Natural killer cell (primary cell): ENCODE data around the gene EZR. TPM values are rescaled to one million over a fixed set of nuclear protein-coding genes. Genes with fewer than 3 reads are reported as not detected.

Experiments
- ATAC-seq, 3 donors: fragments of 150-1000 bp in 2 of 3; fragments of 200-7000 bp in 1 of 3; cut with Tn5 transposase; 1 replicate in 1 of 3; 2 replicates in 2 of 3; pipeline ENCODE4 v1.10.0; 2021; ENCODE audit warnings: mild to moderate bottlenecking in 2 of 3, moderate library complexity in 2 of 3
- DNase-seq, 2 donors: peaks; one replicate each; pipeline versions ENCODE4 v3.0.0 to v3.0.0-alpha.2; 2013 to 2021; ENCODE audit warnings: mixed read lengths in 1 of 2
- H3K27ac ChIP-seq: one replicate; pipeline ENCODE4 v1.5.1; 2013; ENCODE audit warnings: mild to moderate bottlenecking, low read length
- H3K27me3 ChIP-seq: one replicate; pipeline ENCODE4 v1.6.1; 2013; ENCODE audit warnings: low read length; ENCODE audit not compliant: control insufficient read depth, insufficient read depth
- H3K36me3 ChIP-seq: one replicate; pipeline ENCODE4 v1.6.1; 2013; ENCODE audit warnings: low read length; ENCODE audit not compliant: control insufficient read depth, insufficient read depth
- H3K4me1 ChIP-seq: one replicate; pipeline ENCODE4 v1.6.1; 2013; ENCODE audit warnings: low read length; ENCODE audit not compliant: control insufficient read depth, insufficient read depth
- H3K4me3 ChIP-seq: one replicate; pipeline ENCODE4 v1.5.1; 2013; ENCODE audit warnings: low read length
- H3K9me3 ChIP-seq: one replicate; pipeline ENCODE4 v1.6.1; 2013; ENCODE audit warnings: low read length; ENCODE audit not compliant: control insufficient read depth, insufficient read depth
- H3K27ac Mint-ChIP-seq, 2 donors: one replicate each; pipeline ENCODE4 v1.8.0; 2022; ENCODE audit warnings: mild to moderate bottlenecking in 2 of 2, mixed read lengths in 2 of 2, moderate library complexity in 1 of 2
- H3K27me3 Mint-ChIP-seq, 2 donors: one replicate each; pipeline ENCODE4 v1.8.0; 2022; ENCODE audit warnings: low read depth in 2 of 2, mixed read lengths in 2 of 2
- H3K36me3 Mint-ChIP-seq: one replicate; pipeline ENCODE4 v1.8.0; 2022; ENCODE audit warnings: mixed read lengths
- H3K4me1 Mint-ChIP-seq, 2 donors: one replicate each; pipeline ENCODE4 v1.8.0; 2022; ENCODE audit warnings: mixed read lengths in 2 of 2
- H3K4me3 Mint-ChIP-seq: one replicate; pipeline ENCODE4 v1.8.0; 2022; ENCODE audit warnings: mild to moderate bottlenecking, moderate library complexity, mixed read lengths
- H3K9me3 Mint-ChIP-seq, 2 donors: one replicate each; pipeline ENCODE4 v1.8.0; 2022; ENCODE audit warnings: mixed read lengths in 2 of 2
- WGBS: methylation state at CpG from one replicate; pipeline ENCODE4 v1.1.7; 2013; ENCODE audit warnings: missing lambda C conversion rate; ENCODE audit not compliant: insufficient coverage; 5-methylcytosine and 5-hydroxymethylcytosine counted together
- intact Hi-C: fragments of 100-400 bp; cut with micrococcal nuclease; formaldehyde crosslinking; loops from one replicate; pipeline ENCODE4 v1.14.2; 2022
- total RNA-seq, 4 donors: library from RNA; stranded (reverse); fragments of 120-200 nt in 1 of 4; gene quantifications; one replicate each; pipeline versions ENCODE4 v1.2.3 to v1.2.4, GENCODE V29; 2013 to 2022
- TF ChIP-seq, protein P1 (sequence below): fragments of 200-600 bp; IDR thresholded peaks from one replicate; pipeline ENCODE4 v1.8.0; 2022; ENCODE audit warnings: antibody characterized with exemption

Gene EZR
- total RNA-seq, 3 donors from 2014 or later (not counting 1 experiment from before 2014, with no cell fraction given) = 119 to 157 (median 133) TPM

DNA sequence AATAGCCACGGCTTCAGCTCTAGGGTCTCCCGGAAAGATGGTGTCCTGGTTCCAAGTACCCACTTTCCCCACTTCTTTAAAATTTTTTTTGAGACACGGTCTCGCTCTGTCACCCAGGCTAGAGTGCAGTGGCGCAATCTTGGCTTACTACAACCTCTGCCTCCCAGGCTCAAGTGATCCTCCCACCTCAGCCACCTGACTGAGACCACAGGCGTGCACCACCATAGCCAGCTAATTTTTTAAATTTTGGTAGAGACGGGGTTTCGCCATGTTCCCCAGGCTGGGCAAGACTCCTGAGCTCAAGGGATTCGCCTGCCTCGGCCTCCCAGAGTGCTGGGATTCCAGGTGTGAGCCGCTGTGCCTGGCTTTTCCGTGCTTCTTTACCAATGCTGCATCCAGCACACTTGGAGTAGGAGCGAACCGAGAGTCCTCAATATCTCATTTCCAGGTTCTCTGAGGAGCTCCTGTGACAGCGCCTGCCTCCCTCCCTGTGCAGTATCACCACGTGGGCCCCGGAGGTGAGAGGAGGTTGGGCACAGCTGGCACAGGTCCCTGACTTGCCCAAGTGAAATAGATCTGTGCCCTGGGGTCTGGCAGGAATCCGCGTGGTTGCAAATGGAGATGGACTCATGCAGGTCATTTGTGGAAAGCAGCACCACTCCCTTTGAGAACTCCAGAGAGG, 37.3 kb downstream of the EZR start:
- H3K4me1 ChIP-seq = no peaks in the 10 kb centered on the region
- intact Hi-C loops = no loop called here
- H3K36me3 Mint-ChIP-seq = peaks cover 34% of the 10 kb centered on the region
- no peaks in the 10 kb centered on the region for H3K27me3 ChIP-seq
- no peak overlapping the region for H3K4me3 ChIP-seq
- TF ChIP-seq, protein P1, sequence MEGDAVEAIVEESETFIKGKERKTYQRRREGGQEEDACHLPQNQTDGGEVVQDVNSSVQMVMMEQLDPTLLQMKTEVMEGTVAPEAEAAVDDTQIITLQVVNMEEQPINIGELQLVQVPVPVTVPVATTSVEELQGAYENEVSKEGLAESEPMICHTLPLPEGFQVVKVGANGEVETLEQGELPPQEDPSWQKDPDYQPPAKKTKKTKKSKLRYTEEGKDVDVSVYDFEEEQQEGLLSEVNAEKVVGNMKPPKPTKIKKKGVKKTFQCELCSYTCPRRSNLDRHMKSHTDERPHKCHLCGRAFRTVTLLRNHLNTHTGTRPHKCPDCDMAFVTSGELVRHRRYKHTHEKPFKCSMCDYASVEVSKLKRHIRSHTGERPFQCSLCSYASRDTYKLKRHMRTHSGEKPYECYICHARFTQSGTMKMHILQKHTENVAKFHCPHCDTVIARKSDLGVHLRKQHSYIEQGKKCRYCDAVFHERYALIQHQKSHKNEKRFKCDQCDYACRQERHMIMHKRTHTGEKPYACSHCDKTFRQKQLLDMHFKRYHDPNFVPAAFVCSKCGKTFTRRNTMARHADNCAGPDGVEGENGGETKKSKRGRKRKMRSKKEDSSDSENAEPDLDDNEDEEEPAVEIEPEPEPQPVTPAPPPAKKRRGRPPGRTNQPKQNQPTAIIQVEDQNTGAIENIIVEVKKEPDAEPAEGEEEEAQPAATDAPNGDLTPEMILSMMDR = no peak
- H3K4me1 Mint-ChIP-seq = peaks cover 15 to 26% of the 10 kb centered on the region in 2 donors
- no peak overlapping the region for H3K4me3 Mint-ChIP-seq
- H3K27ac ChIP-seq = no peak overlapping the region
- no peak for ATAC-seq
- peaks cover 83% of the 10 kb centered on the region for H3K36me3 ChIP-seq
- peak overlapping the region; percentile 26 to 45 for H3K27ac Mint-ChIP-seq
- DNase-seq = no peak
- no peaks in the 10 kb centered on the region for H3K9me3 ChIP-seq
- H3K27me3 Mint-ChIP-seq = no peaks in the 10 kb centered on the region
- WGBS = 98% methylated on average over 19 of the region's 19 CpGs
- H3K9me3 Mint-ChIP-seq = no peaks in the 10 kb centered on the region

DNA sequence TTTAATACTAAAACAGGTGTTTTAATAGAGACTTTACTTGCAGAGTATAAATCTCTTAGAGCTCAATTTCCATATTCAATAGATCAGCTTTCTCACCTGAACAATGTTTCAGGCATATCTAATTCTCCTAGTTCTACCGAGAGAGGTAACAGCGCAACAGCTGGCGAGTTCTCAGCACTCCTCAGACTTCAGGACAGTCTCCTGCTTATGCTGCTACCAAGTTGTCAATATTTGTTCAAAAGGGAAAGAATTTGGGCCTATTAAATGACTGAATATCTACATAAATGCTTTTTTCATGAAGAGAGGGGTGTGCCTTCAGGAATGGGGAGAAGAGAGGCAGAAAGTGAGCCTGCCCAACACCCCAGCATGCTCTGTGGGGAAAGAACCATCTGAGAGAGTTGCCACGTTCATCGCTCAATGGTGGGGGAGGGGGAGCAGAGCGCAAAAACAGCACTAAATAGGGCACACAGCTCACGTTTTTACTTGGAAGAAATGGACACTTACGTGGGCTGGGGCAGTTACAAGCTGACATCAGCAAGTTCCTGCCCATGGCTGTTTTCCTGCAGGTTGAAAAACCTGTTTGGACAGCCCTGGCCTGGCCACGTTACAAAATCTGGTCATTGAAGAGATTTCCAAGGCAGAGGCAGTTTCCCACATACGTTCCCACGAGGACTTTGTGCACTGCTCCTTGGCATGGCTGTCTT, 38.0 kb downstream of the EZR start:
- Mint-ChIP-seq H3K27me3 (no peaks in the 10 kb centered on the region), H3K36me3 (peaks cover 34% of the 10 kb centered on the region), H3K9me3 (no peaks in the 10 kb centered on the region), H3K4me1 (peaks cover 18 to 26% of the 10 kb centered on the region in 2 donors), H3K27ac (peak overlapping the region in 1 of 2 donors; percentile 43), H3K4me3 (no peak overlapping the region)
- ATAC-seq (no peak), DNase-seq (no peak)
- TF ChIP-seq, protein P1 = no peak
- Histone ChIP-seq H3K9me3 (no peaks in the 10 kb centered on the region), H3K4me3 (no peak overlapping the region), H3K27me3 (no peaks in the 10 kb centered on the region), H3K4me1 (no peaks in the 10 kb centered on the region), H3K27ac (no peak overlapping the region), H3K36me3 (peaks cover 84% of the 10 kb centered on the region)
- intact Hi-C loops = no loop called here
- WGBS = 85% methylated on average over 11 of the region's 11 CpGs

DNA sequence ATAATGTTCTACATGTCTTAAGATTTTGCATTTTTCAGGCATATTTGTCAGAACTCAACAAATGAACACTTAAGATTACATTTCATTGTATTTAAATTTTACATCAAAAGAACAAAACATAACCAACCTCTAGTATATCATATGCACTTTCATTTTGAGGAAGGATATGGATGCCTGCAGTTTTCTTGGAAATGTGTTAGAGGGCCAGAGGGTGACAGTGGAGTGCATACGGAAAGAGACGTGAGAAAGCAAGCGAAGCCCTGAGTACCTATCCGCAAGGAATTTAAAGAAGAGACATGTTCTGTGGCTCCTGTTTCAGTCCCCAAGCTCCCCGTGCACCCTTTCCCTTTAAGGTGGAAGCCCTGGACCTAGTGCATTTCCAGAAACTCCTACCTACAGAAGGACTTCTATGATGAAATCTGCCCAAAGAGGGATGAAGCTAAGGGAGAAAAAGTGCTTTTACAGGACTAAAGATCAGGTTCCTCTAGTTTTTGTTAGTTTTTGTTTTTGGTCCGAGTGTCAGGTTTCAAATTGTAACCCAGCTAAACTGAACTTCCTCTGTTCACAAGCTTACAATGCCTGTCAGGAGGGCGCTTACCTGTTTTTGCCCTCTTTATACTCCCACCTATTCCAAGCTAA, 38.8 kb downstream of the EZR start:
- TF ChIP-seq, protein P1 = no peak
- WGBS = 98% methylated on average over 6 of the region's 7 CpGs
- Mint-ChIP-seq H3K4me3 (no peak overlapping the region), H3K27ac (peak overlapping the region in 1 of 2 donors; percentile 43), H3K36me3 (peaks cover 34% of the 10 kb centered on the region), H3K9me3 (no peaks in the 10 kb centered on the region), H3K27me3 (no peaks in the 10 kb centered on the region), H3K4me1 (peaks cover 18 to 26% of the 10 kb centered on the region in 2 donors)
- H3K27me3 ChIP-seq = no peaks in the 10 kb centered on the region
- no peak for DNase-seq
- no peak overlapping the region for H3K4me3 ChIP-seq
- no peak for ATAC-seq
- intact Hi-C loops = no loop called here
- peaks cover 86% of the 10 kb centered on the region for H3K36me3 ChIP-seq
- H3K9me3 ChIP-seq = no peaks in the 10 kb centered on the region
- H3K27ac ChIP-seq = no peak overlapping the region
- H3K4me1 ChIP-seq = no peaks in the 10 kb centered on the region
